ENCODE measurements around the gene RGS18.

Gene RGS18

GRCh38 chr1:192171123-192171522, 12.9 kb downstream of the RGS18 start:
- TF ChIP-seq EGR1 (IDR thresholded peaks at IDR 0.05) (no peak), TEAD4 (IDR thresholded peaks at IDR 0.05) (no peak)

GRCh38 chr1:192175971-192176370, 17.7 kb downstream of the RGS18 start:
- TF ChIP-seq ZBTB7A (IDR thresholded peaks at IDR 0.05; ENCODE audit: low read depth) = no peak
- no peak for TF ChIP-seq MAX (IDR thresholded peaks at IDR 0.05)
- no peak for TF ChIP-seq NFIC (IDR thresholded peaks at IDR 0.05)
- TF ChIP-seq USF1 (IDR thresholded peaks at IDR 0.05) = no peak
- TF ChIP-seq CEBPB (IDR thresholded peaks at IDR 0.05) = no peak
- TF ChIP-seq CREB1 (IDR thresholded peaks at IDR 0.05; ENCODE audit: low read depth) = no peak

GRCh38 chr1:192183788-192184187, 25.5 kb downstream of the RGS18 start:
- TF ChIP-seq TCF12 (IDR thresholded peaks at IDR 0.05; ENCODE audit: low read depth) = no peak
- TF ChIP-seq MAX (IDR thresholded peaks at IDR 0.05) = no peak

- TF ChIP-seq EGR1 (IDR thresholded peaks at IDR 0.05) (no peak), REST (IDR thresholded peaks at IDR 0.05; ENCODE audit: low read depth) (no peak), CREB1 (IDR thresholded peaks at IDR 0.05; ENCODE audit: low read depth) (no peak), NFIC (IDR thresholded peaks at IDR 0.05) (no peak), RAD21 (IDR thresholded peaks at IDR 0.05; ENCODE audit: low read depth) (no peak), USF1 (IDR thresholded peaks at IDR 0.05) (no peak)
These were observed 27.9 kb downstream of the RGS18 start for GRCh38 chr1:192186197-192186596.

GRCh38 chr1:192190066-192190465, 31.8 kb downstream of the RGS18 start:
- TF ChIP-seq TCF12 (IDR thresholded peaks at IDR 0.05; ENCODE audit: low read depth) (no peak), USF1 (IDR thresholded peaks at IDR 0.05) (no peak), RAD21 (IDR thresholded peaks at IDR 0.05; ENCODE audit: low read depth) (no peak), EGR1 (IDR thresholded peaks at IDR 0.05) (no peak), REST (IDR thresholded peaks at IDR 0.05; ENCODE audit: low read depth) (no peak), CEBPB (IDR thresholded peaks at IDR 0.05) (no peak), ZBTB7A (IDR thresholded peaks at IDR 0.05; ENCODE audit: low read depth) (no peak), NFIC (IDR thresholded peaks at IDR 0.05) (no peak), CREB1 (IDR thresholded peaks at IDR 0.05; ENCODE audit: low read depth) (no peak), MAX (IDR thresholded peaks at IDR 0.05) (no peak), TEAD4 (IDR thresholded peaks at IDR 0.05) (no peak), EP300 (IDR thresholded peaks at IDR 0.05; ENCODE audit: borderline replicate concordance) (no peak), TAF1 (IDR thresholded peaks at IDR 0.05; ENCODE audit: low read depth) (no peak), YY1 (IDR thresholded peaks at IDR 0.05; ENCODE audit: low read depth) (no peak), FOXM1 (IDR thresholded peaks at IDR 0.05; ENCODE audit: borderline replicate concordance, low read depth) (no peak)

GRCh38 chr1:192201303-192201702, 43.0 kb downstream of the RGS18 start:
- no peak for TF ChIP-seq RAD21 (IDR thresholded peaks at IDR 0.05; ENCODE audit: low read depth)
- TF ChIP-seq CEBPB (IDR thresholded peaks at IDR 0.05) = no peak
- no peak for TF ChIP-seq FOXM1 (IDR thresholded peaks at IDR 0.05; ENCODE audit: borderline replicate concordance, low read depth)
- TF ChIP-seq EGR1 (IDR thresholded peaks at IDR 0.05) = no peak
- TF ChIP-seq USF1 (IDR thresholded peaks at IDR 0.05) = no peak
- TF ChIP-seq TCF12 (IDR thresholded peaks at IDR 0.05; ENCODE audit: low read depth) = no peak
- no peak for TF ChIP-seq YY1 (IDR thresholded peaks at IDR 0.05; ENCODE audit: low read depth)
- no peak for TF ChIP-seq MAX (IDR thresholded peaks at IDR 0.05)
- no peak for TF ChIP-seq CREB1 (IDR thresholded peaks at IDR 0.05; ENCODE audit: low read depth)
- no peak for TF ChIP-seq TAF1 (IDR thresholded peaks at IDR 0.05; ENCODE audit: low read depth)
- TF ChIP-seq TEAD4 (IDR thresholded peaks at IDR 0.05) = no peak
- TF ChIP-seq NFIC (IDR thresholded peaks at IDR 0.05) = no peak
- no peak for TF ChIP-seq EP300 (IDR thresholded peaks at IDR 0.05; ENCODE audit: borderline replicate concordance)
- no peak for TF ChIP-seq ZBTB7A (IDR thresholded peaks at IDR 0.05; ENCODE audit: low read depth)
- no peak for TF ChIP-seq REST (IDR thresholded peaks at IDR 0.05; ENCODE audit: low read depth)
